Cortex of kidney (tissue), 1 donor: ENCODE measurements around the gene ZFP1.

ENCODE experiments used
- DNase-seq: peaks from one replicate; lab custom pipeline; 2025; lab: John Stamatoyannopoulos, UW

The ZFP1 gene

DNA sequence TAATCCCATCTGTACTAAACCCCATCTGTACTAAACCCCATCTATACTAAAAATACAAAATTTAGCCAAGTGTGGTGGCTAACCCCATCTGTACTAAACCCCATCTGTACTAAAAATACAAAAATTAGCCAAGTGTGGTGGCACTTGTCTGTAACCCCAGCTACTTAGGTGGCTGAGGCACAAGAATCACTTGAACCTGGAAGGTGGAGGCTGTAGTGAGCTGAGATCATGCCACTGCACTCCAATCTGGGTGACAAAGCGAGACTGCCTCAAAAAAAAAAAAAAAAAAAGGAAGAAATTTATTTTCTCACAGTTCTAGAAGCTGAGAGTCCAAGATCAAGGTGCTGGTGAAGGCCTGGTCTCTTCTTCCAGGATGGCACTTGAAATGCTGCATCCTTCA lies 12.1 kb downstream of the ZFP1 start:
- no peak for DNase-seq

DNA sequence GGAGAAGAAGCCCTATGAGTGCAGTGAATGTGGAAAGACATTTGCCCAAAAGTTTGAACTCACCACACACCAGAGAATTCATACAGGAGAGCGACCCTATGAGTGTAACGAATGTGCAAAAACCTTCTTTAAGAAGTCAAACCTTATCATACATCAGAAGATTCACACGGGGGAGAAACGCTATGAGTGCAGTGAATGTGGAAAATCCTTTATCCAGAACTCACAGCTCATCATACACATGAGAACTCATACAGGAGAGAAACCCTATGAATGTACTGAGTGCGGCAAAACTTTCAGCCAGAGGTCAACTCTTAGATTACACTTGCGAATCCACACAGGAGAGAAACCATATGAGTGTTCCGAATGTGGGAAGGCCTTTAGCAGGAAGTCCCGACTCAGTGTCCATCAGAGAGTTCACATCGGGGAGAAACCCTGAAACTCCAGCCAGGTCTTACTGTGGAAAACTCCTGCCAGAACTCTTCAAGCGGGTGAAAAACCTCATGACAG lies 21.6 kb downstream of the ZFP1 start:
- DNase-seq, result no peak

DNA sequence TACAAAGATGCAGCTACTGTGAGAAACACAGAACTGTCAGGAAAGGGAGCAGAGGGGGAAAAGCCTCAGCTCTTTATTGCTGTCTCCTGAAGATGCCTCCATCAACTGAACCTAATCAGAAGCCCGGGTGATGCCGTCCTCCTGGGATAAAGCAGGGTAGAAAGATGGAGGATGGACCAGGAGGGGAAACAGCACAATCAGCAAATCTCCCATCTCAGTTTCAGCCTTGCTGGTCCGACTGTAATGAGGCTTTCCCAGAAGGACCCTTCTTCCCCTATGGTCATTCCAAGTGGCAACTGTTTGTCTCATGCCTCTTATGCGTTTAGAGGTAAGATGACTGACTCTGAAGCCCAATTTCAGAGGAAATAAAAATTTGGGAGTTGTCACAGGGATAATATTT lies 24.3 kb downstream of the ZFP1 start:
- no peak for DNase-seq

DNA sequence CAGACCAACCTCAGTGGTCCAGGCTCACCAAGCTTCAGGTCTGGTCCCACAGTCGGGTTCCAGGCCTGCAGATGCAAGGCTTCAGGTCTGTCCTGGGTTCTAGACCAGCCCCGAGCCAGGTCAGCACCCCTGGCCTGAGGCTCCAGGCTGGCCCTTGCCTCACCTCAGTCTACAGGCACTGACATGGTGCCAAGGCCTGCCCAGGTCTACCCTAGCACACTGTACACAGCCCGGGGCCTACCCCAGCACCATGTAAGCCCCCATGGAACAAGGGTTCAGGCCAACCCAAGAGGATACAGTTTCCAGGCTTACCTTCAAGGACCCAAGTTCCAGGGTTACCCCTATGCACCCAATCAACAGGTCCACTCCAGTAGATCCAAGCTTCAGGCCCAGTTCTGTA lies 26.8 kb downstream of the ZFP1 start:
- DNase-seq, result no peak

DNA sequence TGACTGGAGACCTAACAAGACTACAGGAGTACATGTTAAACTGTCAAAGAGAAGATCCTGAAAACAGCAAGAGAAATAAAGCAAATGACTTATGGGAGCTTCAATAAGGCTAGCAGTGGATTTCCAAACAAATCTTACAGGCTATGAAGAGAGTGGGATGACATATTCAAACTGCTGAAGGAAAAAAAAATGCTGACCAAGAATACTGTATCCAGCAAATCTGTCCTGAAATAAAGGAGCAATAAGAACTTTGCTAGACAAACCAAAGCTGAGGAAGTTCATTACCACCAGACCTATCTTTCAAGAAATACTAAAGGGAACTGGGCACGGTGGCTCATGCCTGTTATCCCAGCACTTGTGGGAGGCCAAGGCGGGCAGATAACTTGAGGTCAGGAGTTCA lies 28.6 kb downstream of the ZFP1 start:
- no peak for DNase-seq

DNA sequence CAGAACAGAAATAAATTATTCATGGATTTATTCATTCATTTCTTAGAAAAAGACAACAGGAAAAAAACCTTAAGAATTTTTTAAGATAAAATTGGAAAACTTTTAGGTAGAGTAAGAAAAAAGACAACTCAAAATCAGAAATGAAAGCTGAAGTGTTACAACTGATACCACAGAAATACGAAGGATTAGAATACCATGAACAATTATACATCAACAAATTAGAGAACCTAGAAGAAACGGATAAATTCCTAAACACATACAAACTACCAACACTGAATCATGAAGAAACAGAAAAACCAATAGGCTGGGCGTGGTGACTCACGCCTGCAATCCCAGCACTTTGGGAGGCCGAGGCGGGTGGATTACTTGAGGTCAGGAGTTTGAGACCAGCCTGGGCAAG lies 30.9 kb downstream of the ZFP1 start:
- no peak for DNase-seq

DNA sequence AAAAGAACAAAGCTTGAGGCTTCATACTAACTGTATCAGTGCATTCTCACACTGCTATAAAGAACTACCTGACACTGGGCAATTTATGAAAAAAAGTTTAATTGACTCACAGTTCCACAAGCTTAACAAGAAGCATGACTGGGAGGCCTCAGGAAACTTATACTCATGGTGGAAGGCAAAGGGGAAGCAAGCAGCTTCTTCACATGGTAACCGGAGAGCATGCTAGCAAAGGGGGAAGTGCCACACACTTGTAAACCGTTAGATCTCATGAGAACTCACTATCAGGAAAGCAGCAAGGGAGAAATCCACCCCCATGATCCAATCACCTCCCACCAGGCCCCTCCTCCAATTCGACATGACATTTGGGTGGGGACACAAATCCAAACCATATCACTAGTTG lies 33.3 kb downstream of the ZFP1 start:
- DNase-seq, result no peak

DNA sequence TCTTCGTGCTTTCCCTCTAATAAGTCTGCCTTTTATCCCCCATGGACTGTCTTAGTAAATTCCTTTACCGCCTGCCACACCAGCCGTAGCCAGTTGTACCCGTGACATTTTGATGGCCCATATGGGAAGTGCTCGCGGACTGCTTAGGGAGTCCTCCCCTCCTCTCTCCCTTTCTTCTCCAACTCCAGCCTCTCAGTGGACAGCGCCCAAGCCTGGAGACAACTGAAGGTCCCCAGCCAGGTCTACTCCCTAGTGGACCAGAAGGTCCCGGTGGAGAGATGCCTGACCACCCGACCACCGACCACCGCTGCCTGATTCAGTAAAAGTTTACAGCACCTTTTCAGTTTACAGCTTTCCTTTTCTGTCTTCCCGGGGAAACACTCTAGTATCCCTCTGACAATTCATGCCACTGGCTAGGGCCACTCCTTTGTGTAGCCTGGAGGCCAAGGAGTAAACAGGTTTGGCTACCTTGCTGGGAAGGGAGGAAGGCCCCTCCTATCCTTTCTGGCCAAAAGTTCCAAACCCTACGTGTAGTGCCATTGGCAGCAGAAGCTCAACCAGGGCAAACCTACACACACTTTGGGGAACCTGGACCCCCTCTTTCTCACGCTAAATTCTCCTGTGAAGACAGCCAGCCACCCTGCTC lies 40.6 kb downstream of the ZFP1 start:
- no peak for DNase-seq

DNA sequence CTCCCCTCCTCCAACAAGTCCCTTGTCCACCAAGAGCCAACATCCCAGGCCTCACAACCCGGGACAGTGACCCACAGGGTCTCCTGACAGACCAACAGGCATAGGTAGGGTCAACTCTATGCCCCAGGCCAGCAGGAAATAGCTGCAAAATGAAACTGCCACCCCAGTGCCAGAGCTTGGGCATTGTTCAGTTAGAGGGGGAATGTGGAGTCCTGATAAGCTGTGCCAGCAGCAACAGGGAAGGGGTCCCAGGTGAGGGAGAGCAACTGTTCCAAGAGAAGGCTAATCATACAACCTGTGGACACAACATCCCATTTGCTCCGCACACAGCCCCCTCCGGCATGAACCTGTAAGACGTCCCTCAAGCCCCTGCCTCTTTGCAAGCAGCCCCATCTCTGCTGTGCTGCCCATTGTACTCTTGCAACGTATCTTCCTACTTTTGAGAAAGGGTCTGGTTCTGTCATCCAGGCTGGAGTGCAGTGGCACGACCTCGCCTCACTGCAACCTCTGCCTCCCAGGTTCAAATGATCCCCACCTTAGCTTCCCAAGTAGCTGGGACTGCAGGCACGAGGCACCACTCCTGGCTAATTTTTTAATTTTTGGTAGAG lies 41.4 kb downstream of the ZFP1 start:
- no peak for DNase-seq

DNA sequence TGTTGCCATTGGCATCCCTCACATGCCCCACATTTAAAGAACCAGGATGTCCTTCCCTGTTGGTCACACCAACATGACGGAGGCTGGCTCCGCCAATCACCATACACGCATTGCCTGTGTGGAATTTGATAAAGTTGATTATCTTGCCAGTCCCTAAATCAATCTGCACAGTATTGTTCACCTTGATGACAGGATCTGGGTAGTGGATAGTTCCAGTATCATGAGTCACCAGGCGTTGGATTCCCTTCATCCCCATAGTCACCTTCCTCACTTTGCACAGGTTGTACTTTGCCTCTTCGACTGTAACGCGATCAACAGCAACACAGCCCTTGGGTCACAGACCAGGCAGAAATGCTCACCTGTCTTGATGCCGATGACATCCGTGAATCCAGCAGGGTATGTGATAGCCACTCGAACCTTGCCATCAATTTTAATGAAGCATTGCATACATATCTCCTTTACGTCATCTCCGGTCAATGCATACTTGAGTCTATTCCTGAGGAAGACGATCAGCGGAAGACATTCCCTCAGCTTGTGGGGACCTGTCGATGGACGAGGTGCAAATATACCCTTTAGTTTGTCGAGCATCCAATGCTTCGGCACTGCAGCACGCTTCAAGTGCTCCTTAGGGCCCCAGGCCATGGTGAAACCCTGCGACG lies 44.4 kb downstream of the ZFP1 start:
- DNase-seq, result no peak

DNA sequence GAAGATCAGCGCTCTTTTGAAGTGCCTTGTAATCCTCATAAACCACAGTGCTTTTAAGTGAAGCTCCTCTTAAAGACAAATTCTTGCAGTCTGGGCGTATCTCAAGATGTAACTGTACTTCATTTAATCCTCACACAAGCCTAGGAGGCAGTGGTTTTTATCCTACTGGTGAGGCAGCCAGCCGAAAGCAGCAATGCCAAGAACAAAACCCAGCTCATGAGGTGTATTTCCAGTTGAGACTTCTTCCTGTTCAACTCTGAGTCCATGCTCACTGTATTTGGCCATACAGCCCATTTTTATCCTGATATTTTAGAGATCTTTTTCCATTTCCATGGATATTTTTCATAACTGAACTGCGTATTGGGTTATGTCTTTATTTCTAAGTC lies 44.9 kb downstream of the ZFP1 start:
- no peak for DNase-seq

DNA sequence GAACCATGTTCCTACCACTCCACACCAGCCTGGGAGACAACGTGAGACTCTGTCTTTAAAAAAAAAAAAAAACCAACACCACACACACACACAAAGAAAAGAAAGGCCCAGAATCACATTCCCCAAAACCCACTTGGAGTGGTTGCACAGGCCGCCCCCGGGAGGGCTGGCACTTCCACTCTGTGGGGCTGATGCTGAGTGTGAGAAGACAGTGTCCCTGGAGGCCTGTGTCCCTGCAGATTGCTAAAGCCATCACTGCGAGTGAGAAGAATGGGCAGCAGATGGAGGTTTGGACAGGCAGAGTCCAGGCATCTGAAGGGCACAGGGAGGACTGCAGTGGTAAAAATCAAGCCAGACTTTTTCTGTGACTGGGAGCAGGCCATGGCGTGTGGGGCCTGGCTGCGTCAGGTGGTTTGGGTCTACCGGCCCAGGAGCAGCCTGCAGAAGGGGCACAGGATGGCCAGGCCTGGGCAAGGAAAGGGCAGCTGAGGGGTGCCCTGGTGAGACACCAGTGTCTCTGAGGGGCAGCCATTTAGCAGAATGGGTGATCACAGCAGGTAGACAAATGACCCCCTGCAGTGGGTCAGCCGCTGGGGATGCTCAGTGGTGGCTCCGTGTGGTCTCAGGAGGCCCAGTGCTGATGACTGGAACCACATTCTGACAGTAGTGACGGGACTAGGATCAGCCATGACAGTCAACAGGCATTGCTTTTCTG lies 45.6 kb downstream of the ZFP1 start:
- no peak for DNase-seq

DNA sequence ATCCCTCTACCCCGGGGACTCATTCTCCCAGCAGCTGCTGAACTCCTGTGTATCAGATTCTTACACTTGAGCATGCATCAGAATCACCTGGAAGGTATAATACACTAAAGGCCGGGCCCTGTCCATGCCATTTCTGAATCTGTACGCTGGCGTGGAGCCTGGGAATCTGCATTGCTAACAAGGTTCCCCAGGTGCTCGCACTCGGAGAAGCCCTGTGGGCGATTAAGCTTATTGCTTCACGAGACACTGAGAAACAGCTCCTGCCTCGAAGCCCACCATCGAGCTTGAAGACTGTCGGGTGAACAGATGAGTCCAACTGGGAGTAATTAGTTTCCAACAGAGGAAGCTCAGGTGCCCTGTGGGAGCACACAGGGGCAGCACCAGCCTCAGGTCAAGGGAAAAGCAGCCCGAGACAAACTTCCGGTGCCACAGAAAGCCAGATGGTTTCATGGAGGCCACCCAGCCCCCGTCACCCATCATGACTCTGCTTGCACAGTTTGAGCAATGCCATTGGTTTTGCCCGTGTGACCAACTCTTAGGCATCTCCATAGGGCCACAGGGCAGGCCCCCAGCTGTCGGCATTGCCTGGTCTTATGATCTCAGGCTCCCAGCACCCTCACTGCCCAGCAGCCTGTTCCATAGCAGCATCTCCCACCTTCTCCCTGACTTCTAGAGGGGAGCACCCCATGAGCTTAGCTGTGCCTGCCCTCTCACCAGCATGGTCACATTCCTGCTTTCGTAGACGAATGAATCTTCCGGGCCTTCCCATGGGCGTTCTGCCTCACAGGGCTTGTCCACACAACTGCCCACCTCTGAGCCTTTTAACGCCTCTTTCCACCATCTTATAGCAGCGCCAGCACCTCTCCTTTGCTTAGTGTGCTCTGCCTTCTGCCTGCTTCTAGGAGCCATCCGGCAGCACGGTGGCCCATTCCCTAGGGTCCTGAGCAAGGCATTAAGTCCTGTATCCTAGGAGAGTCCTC lies 47.8 kb downstream of the ZFP1 start:
- DNase-seq, result no peak

DNA sequence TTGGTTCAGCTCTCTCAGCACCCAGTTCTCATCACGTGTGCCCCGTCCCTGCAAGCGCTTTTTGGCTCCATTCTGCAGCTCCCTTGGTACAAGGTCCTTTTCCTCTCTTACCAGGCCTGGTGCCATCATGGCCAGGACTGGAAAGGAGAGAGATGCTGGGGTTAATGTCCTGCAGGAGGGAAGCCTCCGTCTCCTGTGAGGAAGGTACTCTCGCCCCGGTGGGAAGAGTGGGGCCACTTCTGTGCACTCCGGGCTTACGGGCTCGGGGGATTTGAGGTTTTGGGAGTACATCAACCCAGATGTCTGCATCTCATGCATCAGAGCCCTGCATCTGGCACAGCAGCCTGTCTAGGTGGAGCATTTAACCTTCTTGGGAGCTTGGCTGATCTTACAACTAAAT lies 48.5 kb downstream of the ZFP1 start:
- DNase-seq, result no peak

DNA sequence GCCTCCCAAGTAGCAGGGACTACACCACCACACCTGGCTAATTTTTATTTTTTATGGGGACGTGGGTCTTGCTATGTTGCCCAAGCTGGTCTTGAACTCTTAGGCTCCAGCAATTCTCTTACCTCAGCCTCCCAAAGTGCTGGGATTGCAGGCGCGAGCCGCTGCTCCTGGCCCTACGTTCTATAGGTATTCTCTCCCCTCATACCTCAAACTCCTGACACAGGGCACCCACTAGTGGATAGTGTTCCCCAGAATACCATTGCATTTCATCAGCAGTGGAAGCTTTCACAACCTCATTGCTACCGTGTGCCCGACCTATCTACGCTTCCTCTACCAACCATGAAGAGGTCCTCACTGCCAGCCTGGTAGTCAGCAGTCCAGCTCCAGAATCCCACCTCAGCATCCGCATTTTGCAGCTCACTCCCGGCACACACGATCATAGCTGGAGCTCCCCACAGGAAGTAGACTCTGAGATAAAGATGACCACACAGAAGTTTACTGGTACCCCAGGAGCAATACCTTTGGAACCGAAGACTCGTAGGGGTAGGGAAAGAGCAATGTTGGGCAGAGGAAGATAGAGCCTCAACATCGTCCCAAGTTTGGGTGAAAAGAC lies 49.3 kb downstream of the ZFP1 start:
- DNase-seq, result no peak

DNA sequence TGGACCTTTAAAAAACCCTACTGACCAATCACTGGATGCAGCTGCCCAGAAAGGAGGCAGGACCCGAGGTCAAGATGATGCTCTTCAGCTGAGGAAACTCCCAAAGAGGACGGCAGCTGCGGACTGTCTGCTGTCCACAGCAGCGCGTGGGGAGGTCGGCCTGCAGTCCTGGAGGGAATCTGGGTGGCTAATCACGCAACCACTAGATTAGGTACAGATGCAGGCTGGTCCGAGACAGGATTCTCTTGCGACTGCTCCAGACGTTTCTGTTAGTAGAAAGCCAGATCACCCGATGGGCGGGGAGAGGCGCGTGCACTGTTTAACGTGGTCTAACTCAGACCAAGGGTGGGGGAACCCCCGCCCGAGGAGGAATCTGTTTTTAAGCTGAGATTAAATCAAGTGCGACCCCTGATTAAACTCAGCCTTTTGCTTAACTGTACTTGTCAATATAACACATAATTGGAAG lies 49.8 kb downstream of the ZFP1 start:
- DNase-seq, result no peak

DNA sequence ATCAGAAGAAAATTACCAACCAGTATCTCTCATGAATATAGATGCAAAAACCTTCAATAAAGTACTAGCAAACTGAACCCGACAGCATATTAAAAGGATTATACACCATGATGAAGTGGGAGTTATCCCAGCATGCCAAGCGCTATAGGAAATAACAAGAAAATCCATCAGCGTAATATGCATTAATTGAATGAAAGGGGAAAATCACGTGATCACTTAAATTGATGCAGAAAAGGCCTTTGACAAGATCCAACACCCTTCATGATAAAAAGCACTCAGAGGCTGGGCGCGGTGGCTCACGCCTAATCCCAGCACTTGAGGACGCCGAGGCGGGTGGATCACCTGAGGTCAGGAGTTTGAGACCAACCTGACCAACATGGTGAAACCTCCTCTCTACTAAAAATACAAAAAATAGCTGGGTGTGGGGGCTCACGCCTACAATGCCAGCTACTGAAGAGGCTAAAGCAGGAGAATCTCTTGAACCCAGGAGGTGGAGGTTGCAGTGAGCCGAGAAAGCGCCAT lies 53.8 kb downstream of the ZFP1 start:
- DNase-seq, result no peak

DNA sequence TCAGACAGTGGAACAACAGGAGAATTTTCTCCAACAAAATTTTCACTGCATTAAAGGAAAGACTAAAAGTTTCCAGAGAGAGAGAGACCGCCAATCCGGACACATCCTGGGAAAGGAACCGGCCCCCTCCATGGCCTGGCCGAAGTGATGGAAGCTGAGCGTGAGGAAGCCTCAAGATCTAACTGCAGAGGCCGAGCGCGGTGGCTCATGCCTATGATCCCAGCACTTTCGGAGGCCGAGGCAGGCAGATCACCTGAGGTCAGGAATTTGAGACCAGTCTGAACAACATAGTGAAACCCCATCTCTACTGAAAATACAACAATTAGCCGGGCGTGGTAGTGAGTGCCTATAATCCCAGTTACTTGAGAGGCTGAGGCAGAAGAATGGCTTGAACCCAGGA lies 54.8 kb downstream of the ZFP1 start:
- DNase-seq, result no peak

DNA sequence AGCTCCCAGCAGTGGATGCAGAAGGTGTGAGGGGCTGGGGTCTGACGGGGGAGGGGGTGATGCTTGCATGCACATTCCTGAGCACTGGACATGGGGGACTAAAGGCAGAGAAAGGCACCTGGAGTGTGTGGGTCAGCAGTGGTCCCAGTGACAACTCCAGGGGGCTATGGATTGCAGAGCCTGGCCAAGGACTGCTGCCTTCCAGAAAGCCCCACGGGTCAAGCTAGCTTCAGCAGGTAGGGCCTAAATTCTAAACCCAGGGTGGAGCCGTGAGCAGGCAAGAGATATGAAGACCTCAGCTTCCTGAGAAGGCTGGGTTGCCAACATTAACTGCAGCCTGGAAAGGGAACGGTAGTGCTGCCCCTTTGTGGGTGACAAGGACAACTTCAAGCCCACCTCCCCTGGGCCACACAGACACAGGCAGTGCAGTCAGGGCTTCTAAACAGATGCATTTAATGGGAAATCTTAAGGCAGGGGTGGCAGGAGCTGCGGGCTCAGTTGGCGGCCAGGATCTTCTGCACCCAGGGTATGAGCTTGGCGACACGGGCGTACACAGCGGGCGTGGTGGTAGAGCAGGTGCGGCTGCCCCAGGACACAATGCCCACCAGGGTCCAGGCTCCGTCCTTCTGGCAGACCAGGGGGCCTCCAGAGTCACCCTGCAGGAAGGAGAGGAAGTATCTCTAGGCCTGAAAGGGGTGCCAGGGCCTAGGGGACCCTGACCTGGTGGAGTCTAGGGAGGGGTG lies 55.5 kb downstream of the ZFP1 start:
- no peak for DNase-seq

DNA sequence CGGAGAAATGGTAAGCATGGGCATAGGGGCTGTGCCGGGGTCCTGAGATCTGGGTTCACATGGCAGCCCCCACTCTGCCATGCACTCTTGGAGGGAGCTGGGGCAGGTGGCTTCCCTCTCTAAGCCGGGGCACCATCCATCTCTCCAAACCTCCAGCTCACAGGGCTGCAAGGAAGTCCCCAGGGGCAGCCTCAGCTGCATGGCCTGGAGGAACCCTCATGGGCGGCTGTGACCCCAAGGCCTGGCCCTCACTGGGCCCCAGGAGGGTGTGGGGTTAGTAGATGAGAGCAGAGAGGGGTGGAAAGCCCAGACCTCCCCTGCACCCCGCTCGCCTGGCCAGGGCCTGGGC lies 56.1 kb downstream of the ZFP1 start:
- DNase-seq, result no peak
